Measurements from ENCODE around the gene UNKL.
"Not testable (repeated sequence)": the region's sequence is repeated elsewhere in the genome, so short reads cannot be mapped to it uniquely, and the experiment has no call there.

UNKL gene

DNA sequence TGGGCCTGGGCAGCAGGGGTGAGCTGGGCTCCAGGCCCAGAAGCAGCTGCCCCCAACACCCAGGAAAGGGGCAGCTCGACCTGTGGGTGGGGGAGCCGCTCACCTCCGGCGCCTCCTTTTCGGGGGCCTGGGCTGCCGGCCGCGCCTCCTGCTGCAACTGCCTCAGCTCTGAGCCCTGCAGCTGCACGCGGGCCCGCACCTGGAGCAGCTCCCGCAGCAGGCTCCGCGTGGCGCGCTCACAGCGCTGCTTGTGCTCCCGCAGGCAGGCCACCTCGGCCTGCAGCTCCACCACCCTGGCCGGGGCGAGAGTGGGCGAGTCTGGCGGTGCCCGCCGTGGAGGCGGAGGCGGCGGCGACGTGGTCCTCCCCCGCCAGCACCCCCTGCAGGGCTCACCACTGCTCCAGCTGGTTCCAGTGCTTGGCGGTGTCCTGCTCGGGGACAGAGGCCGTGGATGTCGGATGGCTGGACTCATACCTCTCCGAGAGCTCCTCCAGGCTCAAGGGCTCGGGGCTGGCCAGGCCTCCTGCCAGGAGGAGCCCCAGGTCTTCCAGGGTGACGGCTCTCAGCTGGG is 29.0 kb upstream of the UNKL start:
- no peak for TF ChIP-seq JUND (IDR thresholded peaks at IDR 0.05; ENCODE audit: low read depth)
- no peak for DNase-seq (ENCODE audit: low read depth in 1 of 2, low spot score in 1 of 2)
- in situ Hi-C loops (cut with HindIII; ENCODE audit: low pct_unique_long_range_greater_than_20kb, low sequenced_read_pairs) = no loop called here

DNA sequence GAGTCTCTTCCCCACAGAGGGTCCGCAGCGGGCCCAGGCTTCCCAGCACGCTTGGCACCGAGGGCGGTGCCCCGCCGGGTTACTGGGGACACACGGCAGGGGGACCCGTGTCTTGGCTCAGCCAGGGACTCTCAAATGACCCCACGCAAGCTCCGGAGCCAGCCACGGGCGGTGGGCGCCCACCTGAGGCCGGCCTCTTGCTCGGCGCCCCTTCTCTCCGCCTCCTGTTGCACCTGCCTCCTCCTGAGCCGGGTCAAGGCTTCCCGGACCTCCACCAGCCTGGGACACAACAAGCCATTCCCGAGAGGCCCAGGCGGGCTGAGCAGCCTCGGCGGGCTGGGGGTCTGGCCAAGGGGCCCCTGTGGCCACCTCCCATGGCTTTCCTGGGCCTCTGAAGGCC is 28.2 kb upstream of the UNKL start:
- DNase-seq (ENCODE audit: low read depth in 1 of 2, low spot score in 1 of 2) = no peak
- in situ Hi-C loops (cut with HindIII; ENCODE audit: low pct_unique_long_range_greater_than_20kb, low sequenced_read_pairs) = no loop called here
- TF ChIP-seq JUND (IDR thresholded peaks at IDR 0.05; ENCODE audit: low read depth) = no peak

- TF ChIP-seq JUND (IDR thresholded peaks at IDR 0.05; ENCODE audit: low read depth) = no peak
- in situ Hi-C loops (cut with HindIII; ENCODE audit: low pct_unique_long_range_greater_than_20kb, low sequenced_read_pairs) = no loop called here
Observed at GRCh38 chr16:1441391-1441829, 26.9 kb upstream of the UNKL start.

DNA sequence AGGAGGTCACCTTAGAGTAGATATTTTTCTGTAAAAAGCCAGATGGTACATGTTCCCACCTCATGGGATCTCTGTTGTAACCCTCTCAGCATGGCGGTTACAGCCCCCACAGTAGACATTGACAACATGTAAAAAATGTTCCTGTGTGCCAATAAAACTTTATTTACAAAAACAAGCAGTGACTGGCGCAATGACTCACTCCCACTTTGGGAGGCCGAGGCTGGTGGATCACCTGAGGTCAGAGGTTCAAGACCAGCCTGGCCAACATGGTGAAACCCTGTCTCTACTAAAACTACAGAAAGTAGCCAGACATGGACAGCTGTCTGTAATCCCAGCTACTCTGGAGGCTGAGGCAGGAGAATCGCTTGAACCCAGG is 25.2 kb upstream of the UNKL start:
- in situ Hi-C loops (cut with HindIII; ENCODE audit: low pct_unique_long_range_greater_than_20kb, low sequenced_read_pairs) = not testable (repeated sequence)

More at GRCh38 chr16:1441391-1441829, 26.9 kb upstream of the UNKL start:
- DNase-seq (ENCODE audit: low read depth in 1 of 2, low spot score in 1 of 2) = no peak

GRCh38 chr16:1439058-1439698 is 24.7 kb upstream of the UNKL start:
- TF ChIP-seq JUND (IDR thresholded peaks at IDR 0.05; ENCODE audit: low read depth) = no peak

More for the DNA sequence above, 25.2 kb upstream of the UNKL start:
- not testable (repeated sequence) for DNase-seq (ENCODE audit: low read depth in 1 of 2, low spot score in 1 of 2)

GRCh38 chr16:1438229-1439057 is 23.9 kb upstream of the UNKL start:
- no peak for TF ChIP-seq JUND (IDR thresholded peaks at IDR 0.05; ENCODE audit: low read depth)
- DNase-seq (ENCODE audit: low read depth in 1 of 2, low spot score in 1 of 2) = no peak
- in situ Hi-C loops (cut with HindIII; ENCODE audit: low pct_unique_long_range_greater_than_20kb, low sequenced_read_pairs) = no loop called here

More at GRCh38 chr16:1439058-1439698, 24.7 kb upstream of the UNKL start:
- in situ Hi-C loops (cut with HindIII; ENCODE audit: low pct_unique_long_range_greater_than_20kb, low sequenced_read_pairs) = no loop called here
- no peak for DNase-seq (ENCODE audit: low read depth in 1 of 2, low spot score in 1 of 2)

DNA sequence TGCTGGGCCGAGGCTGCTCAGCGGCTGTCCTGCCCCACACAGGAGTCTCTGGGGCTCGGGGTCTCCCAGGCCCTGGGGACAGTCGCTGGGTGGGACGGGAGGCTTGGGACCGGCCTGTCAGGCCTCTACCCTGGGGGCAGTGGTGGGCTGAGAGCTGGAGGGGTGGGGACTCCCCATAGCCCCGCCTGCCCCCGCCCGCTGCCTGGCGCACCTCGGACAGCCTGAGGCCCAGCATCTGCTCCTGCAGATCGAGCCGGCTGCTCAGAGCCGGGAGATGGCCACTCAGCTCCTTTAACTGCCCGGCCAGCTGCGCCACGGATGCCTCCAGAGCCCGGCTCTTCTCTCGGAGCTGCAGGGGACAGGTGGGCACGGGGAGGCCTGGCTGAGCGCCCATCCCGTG is 23.1 kb upstream of the UNKL start:
- in situ Hi-C loops (cut with HindIII; ENCODE audit: low pct_unique_long_range_greater_than_20kb, low sequenced_read_pairs) = no loop called here
- DNase-seq (ENCODE audit: low read depth in 1 of 2, low spot score in 1 of 2) = no peak

DNA sequence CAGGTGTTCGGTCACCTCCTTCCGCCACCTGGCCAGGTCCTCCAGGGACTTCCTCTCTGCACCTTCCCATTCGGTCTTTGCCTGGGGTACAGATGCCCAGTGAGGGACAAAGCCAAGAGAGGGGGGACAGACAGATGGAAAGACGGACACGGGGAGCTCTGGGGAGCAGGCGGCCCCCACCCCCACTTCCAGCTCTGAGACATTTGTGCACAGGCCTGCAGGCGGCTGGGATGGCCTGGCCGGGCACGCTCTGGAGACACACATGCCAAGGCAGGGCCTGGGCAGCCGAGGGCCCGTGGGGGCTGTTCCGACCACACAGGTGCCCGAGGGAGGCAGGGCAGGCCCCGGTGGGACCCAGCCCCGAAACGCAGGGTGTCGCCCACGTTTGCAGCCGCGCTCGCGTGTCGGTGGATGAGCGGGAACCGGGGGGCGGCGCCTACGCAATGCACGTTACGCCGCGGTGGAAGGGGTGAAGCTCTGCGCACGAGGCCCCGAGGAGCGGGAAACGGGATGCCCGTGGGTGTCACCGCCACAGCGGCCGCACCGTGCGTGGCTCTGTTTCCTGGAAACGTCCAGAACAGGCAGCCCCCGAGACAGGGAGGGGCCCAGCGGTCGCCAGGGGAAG is 22.3 kb upstream of the UNKL start:
- in situ Hi-C loops (cut with HindIII; ENCODE audit: low pct_unique_long_range_greater_than_20kb, low sequenced_read_pairs) = no loop called here
- no peak for TF ChIP-seq JUND (IDR thresholded peaks at IDR 0.05; ENCODE audit: low read depth)
- no peak for DNase-seq (ENCODE audit: low read depth in 1 of 2, low spot score in 1 of 2)

More for the DNA sequence above, 23.1 kb upstream of the UNKL start:
- TF ChIP-seq JUND (IDR thresholded peaks at IDR 0.05; ENCODE audit: low read depth) = no peak

DNA sequence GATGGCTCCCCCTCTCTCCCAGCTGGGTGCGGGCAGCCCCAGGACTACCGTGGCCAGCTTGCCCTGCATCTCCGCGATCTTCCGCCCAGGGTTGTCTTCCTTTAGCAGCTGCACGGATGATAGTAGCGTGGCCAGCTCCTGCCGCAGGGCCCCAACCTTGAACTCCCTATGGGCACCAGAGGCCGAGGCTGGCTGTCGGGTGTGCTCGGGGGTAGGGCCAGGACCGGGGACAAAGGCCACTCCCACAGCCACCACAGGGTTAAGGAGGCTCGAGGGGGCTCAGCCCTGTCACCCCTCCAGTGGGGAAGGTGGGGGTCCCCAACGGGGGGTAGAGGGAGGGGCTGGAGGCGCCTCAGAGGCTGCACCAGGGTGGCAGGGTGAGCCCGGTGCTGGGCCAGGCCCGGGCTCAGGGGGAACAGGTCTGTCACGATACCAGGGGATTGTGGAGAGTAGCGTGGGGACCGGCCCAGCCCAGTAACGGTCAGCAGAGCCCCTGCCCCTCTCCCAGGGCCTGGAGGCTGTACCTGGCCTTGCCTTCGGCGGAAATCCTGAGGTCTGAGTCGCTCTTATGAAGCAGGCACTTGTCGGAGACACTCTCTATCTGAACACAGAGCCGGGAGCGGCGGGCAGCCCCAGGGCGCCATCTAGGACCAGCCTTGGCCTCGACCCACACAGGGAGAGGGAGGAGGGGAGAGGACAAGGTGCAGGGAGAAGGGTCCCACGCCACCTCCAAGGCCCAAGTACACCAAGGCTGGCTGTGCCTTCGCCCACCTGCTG is 21.6 kb upstream of the UNKL start:
- in situ Hi-C loops (cut with HindIII; ENCODE audit: low pct_unique_long_range_greater_than_20kb, low sequenced_read_pairs) = no loop called here
- TF ChIP-seq JUND (IDR thresholded peaks at IDR 0.05; ENCODE audit: low read depth) = no peak
- DNase-seq (ENCODE audit: low read depth in 1 of 2, low spot score in 1 of 2) = no peak

DNA sequence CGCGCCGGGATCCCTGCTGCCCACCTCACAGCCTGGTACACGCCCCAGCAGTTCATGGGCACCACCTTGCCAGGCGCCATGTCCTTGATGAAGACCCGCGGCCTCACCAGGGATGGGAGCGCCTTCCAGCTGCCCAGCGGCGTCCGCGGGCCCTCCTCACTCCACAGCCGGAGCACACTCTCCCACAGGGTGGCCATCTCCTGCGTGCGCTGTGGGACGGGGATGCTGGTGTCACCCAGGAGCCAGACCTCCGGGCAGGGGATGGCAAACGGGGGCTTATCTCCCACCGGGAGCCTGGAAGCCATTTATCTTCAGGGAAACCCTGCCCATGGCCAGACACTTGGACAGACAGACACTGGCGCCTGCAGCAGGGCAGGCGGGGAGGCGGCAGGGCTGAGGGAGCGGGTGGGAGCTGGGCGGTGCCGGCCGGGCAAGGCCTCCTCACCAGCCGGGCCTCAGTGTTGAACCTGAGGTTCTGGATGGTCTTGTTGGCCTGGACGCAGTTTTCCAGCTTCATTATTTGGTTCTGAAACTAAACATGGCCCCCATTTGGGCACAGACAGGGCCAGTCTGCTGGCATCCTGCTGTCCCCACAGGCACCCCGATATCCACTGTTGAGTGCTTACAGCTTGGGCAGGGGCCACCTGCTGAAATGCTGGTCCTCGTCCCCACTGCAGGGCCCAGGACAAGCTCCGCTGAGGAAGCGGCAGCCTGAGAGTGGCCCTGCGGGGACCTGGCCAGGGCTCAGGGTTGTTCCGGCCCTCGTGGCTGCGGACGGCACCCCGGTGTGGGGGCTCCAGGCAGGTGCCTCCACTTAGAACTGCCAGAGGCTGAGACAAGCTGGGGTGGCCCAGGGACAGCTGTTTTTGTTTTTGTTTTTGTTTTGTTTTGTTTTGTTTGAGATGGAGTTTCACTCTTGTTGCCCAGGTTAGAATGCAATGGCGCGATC is 20.4 kb upstream of the UNKL start:
- no peak for TF ChIP-seq JUND (IDR thresholded peaks at IDR 0.05; ENCODE audit: low read depth)
- DNase-seq (ENCODE audit: low read depth in 1 of 2, low spot score in 1 of 2) = no peak
- in situ Hi-C loops (cut with HindIII; ENCODE audit: low pct_unique_long_range_greater_than_20kb, low sequenced_read_pairs) = no loop called here

- DNase-seq (ENCODE audit: low read depth in 1 of 2, low spot score in 1 of 2) = no peak
- no peak for TF ChIP-seq JUND (IDR thresholded peaks at IDR 0.05; ENCODE audit: low read depth)
- in situ Hi-C loops (cut with HindIII; ENCODE audit: low pct_unique_long_range_greater_than_20kb, low sequenced_read_pairs) = no loop called here
Observed at GRCh38 chr16:1433756-1434155, 19.3 kb upstream of the UNKL start.
